Measurements from ENCODE around the gene MS4A4E.

GRCh38 chr11:60222141-60222540 lies 20.8 kb downstream of the MS4A4E start:
- TF ChIP-seq CTCF (IDR thresholded peaks at IDR 0.05; ENCODE audit: insufficient read depth, low read length, poor library complexity, severe bottlenecking) (no peak), EZH2phosphoT487 (conservative IDR thresholded peaks at IDR 0.05; ENCODE audit: low read length) (no peak)

Measured in SU-DHL-6 (cell line).